ENCODE results near the gene APEX1. TPM values are rescaled to one million over a fixed set of nuclear protein-coding genes. Genes with fewer than 3 reads are reported as not detected.

The APEX1 gene
- total RNA-seq, 4 donors from 2014 or later = 107 to 217 (median 119) TPM

DNA sequence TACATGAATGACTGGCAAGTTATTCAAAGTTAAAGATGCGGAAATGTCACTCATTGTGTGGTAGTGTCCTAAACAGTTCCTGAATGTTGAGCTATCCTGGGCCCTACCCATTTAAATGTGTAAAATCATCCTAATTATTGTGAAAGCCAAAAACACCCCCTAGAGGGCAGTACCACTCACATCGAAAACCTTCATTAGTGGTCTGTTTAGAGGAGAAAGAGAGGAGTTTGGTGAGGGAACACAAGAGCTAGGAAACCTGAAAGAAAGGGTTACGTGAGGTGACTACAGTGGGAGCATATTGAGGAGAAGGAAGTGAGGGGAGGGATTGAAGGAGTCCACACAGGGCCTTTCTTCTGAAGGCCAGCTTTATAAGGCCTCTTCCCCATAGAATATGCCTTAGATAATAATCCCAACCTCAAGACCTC is 39.2 kb upstream of the APEX1 start:
- intact Hi-C loops (cut with DNase I; ENCODE audit: low total_unique reads) = no loop called here
- WGBS, 2 donors = 44 to 47% methylated on average over 3 of the region's 3 CpGs

DNA sequence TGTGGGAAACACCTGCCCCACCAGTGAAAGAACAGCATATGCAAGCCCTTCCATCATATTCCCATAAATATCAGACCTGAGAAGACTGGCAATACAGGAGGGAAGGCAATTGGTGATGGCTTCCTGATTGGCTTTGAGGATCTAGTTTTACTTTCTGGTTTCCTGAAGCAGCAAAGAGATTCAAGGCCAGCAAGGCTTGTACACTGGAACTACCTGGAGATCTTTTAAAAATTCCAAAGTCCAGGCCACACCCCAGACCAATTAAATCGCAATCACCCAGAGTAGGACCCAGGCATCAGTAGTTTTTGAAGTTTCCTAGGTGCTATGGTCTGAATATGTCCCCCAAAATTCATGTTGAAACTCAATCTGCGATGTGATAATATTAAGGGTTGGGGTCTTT is 38.8 kb upstream of the APEX1 start:
- TF ChIP-seq, protein P1, sequence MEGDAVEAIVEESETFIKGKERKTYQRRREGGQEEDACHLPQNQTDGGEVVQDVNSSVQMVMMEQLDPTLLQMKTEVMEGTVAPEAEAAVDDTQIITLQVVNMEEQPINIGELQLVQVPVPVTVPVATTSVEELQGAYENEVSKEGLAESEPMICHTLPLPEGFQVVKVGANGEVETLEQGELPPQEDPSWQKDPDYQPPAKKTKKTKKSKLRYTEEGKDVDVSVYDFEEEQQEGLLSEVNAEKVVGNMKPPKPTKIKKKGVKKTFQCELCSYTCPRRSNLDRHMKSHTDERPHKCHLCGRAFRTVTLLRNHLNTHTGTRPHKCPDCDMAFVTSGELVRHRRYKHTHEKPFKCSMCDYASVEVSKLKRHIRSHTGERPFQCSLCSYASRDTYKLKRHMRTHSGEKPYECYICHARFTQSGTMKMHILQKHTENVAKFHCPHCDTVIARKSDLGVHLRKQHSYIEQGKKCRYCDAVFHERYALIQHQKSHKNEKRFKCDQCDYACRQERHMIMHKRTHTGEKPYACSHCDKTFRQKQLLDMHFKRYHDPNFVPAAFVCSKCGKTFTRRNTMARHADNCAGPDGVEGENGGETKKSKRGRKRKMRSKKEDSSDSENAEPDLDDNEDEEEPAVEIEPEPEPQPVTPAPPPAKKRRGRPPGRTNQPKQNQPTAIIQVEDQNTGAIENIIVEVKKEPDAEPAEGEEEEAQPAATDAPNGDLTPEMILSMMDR (IDR thresholded peaks at IDR 0.05) = no peak
- TF ChIP-seq POLR2A (IDR thresholded peaks at IDR 0.05) = no peak
- intact Hi-C loops (cut with DNase I; ENCODE audit: low total_unique reads) = no loop called here
- WGBS, 2 donors = 86 to 98% methylated on average over 2 of the region's 2 CpGs
- H3K4me3 ChIP-seq (ENCODE audit: low read depth, poor library complexity, severe bottlenecking) = no peak overlapping the region
- no peak for DNase-seq (ENCODE audit: low spot score in 2 of 2)

More for the DNA sequence above, 39.2 kb upstream of the APEX1 start:
- TF ChIP-seq, protein P1 (IDR thresholded peaks at IDR 0.05) = no peak
- no peak overlapping the region for H3K4me3 ChIP-seq (ENCODE audit: low read depth, poor library complexity, severe bottlenecking)
- peak; percentile 4 to 40 for DNase-seq (ENCODE audit: low spot score in 2 of 2)

DNA sequence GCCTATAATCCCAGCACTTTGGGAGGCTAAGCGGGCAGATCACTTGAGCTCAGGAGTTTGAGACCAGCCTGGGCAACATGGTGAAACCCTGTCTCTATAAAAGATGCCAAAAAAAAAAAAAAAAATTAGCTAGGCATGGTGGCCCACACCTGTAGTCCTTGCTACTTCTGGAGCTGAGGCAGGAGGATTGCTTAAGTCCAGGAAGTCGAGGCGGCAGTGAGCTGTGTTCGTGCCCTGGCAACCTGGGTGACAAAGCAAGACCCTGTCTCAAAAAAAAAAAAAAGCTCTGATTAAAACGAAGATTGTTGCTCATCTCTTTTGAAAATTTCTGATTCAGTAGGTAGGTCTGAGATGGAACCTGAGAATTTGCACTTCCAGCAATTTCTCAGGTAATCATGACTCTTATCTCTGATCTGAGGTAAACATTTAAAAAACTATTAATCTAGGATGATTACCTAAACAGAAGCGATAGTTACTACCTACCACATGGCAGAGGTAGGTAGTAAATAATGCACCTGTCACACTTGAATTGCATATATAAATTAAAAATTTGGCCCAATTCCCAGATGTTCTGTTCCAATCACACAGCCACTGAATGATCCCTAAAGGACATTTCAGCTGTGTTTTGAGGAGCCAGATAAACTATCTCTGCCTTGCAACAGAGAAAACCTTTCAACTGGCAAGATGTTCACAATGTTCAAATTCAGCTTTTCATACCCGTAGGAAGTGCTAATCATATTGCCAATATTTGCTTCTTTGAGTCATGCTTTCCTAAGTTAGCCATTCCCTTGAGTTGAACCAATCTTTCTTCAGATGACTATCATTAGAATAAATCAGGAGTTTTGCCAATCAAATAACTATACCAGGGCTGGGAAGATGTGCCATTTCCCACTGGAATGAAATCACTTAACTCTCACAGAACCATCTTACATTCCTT is 37.5 kb upstream of the APEX1 start:
- no peak overlapping the region for H3K4me3 ChIP-seq (ENCODE audit: low read depth, poor library complexity, severe bottlenecking)
- peak in 1 of 2 donors; percentile 52 for DNase-seq (ENCODE audit: low spot score in 2 of 2)
- no peak for TF ChIP-seq POLR2A (IDR thresholded peaks at IDR 0.05)
- TF ChIP-seq, protein P1 (IDR thresholded peaks at IDR 0.05) = no peak
- 54 to 63% methylated on average over 7 of the region's 7 CpGs for WGBS, 2 donors
- intact Hi-C loops (cut with DNase I; ENCODE audit: low total_unique reads) = no loop called here

DNA sequence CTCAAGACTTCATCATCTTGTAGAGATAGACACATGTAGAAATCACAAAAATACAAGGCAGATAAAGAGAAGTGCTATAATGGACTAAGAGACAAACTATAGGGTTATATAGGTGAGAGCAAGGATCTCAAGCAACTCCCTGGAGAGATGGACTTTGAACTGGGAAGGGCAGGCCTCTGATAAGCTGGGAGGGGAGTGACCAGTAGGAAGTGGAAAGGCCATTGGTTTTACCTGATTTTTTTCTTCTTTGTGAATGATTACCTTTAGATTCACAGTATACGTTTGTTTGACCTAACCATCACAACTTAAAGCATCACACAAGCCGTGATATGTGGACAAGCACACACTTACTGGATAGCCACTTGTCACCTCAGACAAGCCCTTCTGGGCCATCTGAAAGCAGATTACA is 36.5 kb upstream of the APEX1 start:
- H3K4me3 ChIP-seq (ENCODE audit: low read depth, poor library complexity, severe bottlenecking) = no peak overlapping the region
- DNase-seq (ENCODE audit: low spot score in 2 of 2) = no peak
- 89 to 91% methylated on average over 2 of the region's 2 CpGs for WGBS, 2 donors
- intact Hi-C loops (cut with DNase I; ENCODE audit: low total_unique reads) = no loop called here
- TF ChIP-seq, protein P1 (IDR thresholded peaks at IDR 0.05) = no peak
- no peak for TF ChIP-seq POLR2A (IDR thresholded peaks at IDR 0.05)

DNA sequence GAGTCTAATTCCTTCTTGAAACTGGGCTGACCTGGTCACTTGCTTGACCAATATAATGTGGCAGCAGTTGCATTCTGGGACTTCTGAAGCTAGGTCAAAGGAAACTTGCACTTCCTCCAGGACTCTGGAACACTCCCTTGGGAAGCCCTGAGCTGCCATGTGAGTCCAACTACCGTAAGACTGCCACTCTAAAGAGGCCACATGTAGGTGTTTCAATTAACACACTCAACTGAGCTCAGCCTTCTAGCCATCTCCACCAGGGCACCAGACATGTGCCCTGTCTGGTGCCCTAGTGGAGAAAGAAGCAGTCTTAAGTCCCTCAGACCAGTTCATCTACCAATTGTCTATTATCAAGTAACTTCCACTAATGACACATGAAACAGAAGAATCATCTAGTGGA is 35.6 kb upstream of the APEX1 start:
- no peak for TF ChIP-seq POLR2A (IDR thresholded peaks at IDR 0.05)
- TF ChIP-seq, protein P1 (IDR thresholded peaks at IDR 0.05) = no peak
- intact Hi-C loops (cut with DNase I; ENCODE audit: low total_unique reads) = no loop called here
- H3K4me3 ChIP-seq (ENCODE audit: low read depth, poor library complexity, severe bottlenecking) = no peak overlapping the region
- WGBS, 2 donors = 56 to 82% methylated on average over 1 of the region's 1 CpG
- peak in 1 of 2 donors; percentile 67 for DNase-seq (ENCODE audit: low spot score in 2 of 2)
